Colonic mucosa (tissue), 4 donors: ENCODE measurements around the gene VPS26B. TPM values are rescaled to one million over a fixed set of nuclear protein-coding genes. Genes with fewer than 3 reads are reported as not detected.
"Not testable (repeated sequence)": the region's sequence is repeated elsewhere in the genome, so short reads cannot be mapped to it uniquely, and the experiment has no call there.

ENCODE experiments used
- DNase-seq: peaks from one replicate; pipeline ENCODE4 v3.0.0-alpha.2; 2020
- H3K27ac ChIP-seq: fragments of 200-600 bp; one replicate; pipeline ENCODE4 v1.8.0; 2021
- H3K27me3 ChIP-seq: fragments of 200-600 bp; one replicate; pipeline ENCODE4 v1.8.0; 2021
- H3K36me3 ChIP-seq: fragments of 200-600 bp; one replicate; pipeline ENCODE4 v1.8.0; 2021
- H3K4me1 ChIP-seq: fragments of 200-600 bp; one replicate; pipeline ENCODE4 v1.8.0; 2021; ENCODE audit warnings: mild to moderate bottlenecking
- H3K4me3 ChIP-seq: fragments of 200-600 bp; one replicate; pipeline ENCODE4 v1.8.0; 2021
- H3K9ac ChIP-seq, 2 donors: one replicate each; pipeline ENCODE4 v1.7.0; 2013; ENCODE audit warnings: control low read depth in 2 of 2, low read depth in 2 of 2, low read length in 2 of 2
- H3K9me3 ChIP-seq: fragments of 200-600 bp; one replicate; pipeline ENCODE4 v1.8.0; 2021
- intact Hi-C: fragments of 100-400 bp; cut with DNase I; formaldehyde crosslinking; loops from one replicate; pipeline ENCODE4 v1.14.1; 2022
- total RNA-seq, 2 donors: library from RNA; stranded (reverse); fragmentation: NEBNext Ultra II Directional in 1 of 2; extraction: Animal tissue kit (Norgen Biotek cat#: 25700) in 1 of 2; gene quantifications; one replicate each; pipeline ENCODE4 v1.2.1, GENCODE V29; 2021
- TF ChIP-seq, protein P1 (sequence below): fragments of 200-600 bp; IDR thresholded peaks from one replicate; pipeline ENCODE4 v1.8.0; 2022; ENCODE audit warnings: antibody characterized with exemption, mild to moderate bottlenecking
- donor health status: healthy.
- donor health status: DM: no; HTN: no; CAD: no.
- donor health status: DM: no; HTN: no; CAD: no.

Gene VPS26B
- 10 to 100 TPM; 41.4 to 47.4 TPM for total RNA-seq

DNA sequence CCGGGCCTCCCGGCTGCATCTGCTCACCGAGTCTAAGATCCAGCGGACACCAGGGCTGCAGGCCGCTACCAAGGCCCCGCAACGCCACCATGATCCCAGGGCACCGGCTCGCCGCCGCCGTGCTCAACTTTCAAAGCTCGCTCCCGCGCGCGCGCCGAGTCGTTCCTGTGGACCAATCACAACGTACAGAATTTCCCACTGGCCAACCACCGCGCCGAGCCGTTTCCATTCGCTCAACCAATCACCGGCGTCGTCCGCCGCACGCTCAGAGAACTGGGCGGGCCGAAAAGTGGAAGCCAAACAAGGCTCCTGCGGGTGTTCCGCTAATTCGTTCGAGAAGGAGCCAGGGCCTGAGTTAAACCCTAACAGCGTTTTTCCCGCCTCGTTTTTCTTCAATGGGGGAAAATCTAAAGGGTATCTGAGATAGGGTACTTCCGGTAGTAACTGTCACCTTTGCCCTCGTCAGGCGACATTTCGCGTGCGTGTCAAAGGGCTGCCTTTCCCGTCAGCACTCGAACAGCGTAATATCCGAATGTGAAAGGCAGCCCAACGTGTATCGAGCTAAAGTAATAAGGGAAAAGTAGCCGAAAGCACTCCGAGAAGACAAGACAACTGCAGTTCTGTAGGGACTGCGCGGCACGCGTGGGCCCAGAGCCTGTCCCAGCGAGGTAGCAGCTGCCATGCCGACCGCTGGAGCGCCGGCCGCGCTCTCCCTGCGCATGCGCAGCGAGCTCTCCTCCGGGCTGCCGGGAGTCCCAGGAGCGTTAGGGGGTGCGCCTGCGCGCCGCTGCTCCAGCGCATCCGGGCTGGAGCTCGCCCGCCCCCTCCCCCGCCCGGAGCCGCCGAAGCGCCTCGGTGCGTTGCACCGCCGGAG lies at the start of gene VPS26B, which contains the start of gene NCAPD3:
Gene VPS26B, plus strand, starts transcription at position 836 of the 874 bp plus-strand sequence. CDS start 452 bp downstream, outside the sequence.
Gene NCAPD3, minus strand, starts transcription at position 132 of the 874 bp plus-strand sequence. Its CDS starts 41 bp downstream, at position 91.
- peak within 1 kb of the TSS; percentile 89 to 95 for H3K9ac ChIP-seq
- H3K27me3 ChIP-seq = no peaks in the 10 kb centered on the region
- peak; percentile 97 for DNase-seq
- peak within 1 kb of the TSS; percentile 91 for H3K27ac ChIP-seq
- H3K4me3 ChIP-seq = peak within 1 kb of the TSS; percentile 81
- H3K36me3 ChIP-seq = no peaks in the 10 kb centered on the region
- intact Hi-C loops = no loop called here
- TF ChIP-seq, protein P1, sequence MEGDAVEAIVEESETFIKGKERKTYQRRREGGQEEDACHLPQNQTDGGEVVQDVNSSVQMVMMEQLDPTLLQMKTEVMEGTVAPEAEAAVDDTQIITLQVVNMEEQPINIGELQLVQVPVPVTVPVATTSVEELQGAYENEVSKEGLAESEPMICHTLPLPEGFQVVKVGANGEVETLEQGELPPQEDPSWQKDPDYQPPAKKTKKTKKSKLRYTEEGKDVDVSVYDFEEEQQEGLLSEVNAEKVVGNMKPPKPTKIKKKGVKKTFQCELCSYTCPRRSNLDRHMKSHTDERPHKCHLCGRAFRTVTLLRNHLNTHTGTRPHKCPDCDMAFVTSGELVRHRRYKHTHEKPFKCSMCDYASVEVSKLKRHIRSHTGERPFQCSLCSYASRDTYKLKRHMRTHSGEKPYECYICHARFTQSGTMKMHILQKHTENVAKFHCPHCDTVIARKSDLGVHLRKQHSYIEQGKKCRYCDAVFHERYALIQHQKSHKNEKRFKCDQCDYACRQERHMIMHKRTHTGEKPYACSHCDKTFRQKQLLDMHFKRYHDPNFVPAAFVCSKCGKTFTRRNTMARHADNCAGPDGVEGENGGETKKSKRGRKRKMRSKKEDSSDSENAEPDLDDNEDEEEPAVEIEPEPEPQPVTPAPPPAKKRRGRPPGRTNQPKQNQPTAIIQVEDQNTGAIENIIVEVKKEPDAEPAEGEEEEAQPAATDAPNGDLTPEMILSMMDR = no peak
- H3K4me1 ChIP-seq = peaks cover 14% of the 10 kb centered on the region
- no peaks in the 10 kb centered on the region for H3K9me3 ChIP-seq

DNA sequence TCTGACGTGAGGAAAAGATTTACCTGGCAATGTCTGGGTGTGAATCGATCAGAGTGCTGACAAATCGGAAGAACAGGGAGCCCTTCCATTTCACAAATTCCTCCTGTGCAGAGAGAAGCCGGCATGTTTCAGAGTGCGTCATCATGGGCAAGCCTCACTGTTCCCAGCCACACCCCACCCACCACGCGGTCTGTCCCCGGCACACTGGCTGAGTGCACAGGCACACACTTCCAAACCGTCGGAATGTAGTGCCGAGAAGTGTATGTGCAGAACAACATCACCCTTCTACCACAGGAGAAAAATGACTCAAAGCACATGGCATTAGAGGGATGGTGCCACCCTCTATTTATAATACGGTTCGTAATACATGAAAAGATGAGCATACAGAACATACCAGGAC lies 48.2 kb upstream of the VPS26B start:
- no peak overlapping the region for H3K27ac ChIP-seq
- H3K9me3 ChIP-seq = no peaks in the 10 kb centered on the region
- no peak overlapping the region for H3K4me3 ChIP-seq
- H3K4me1 ChIP-seq = no peaks in the 10 kb centered on the region
- TF ChIP-seq, protein P1 = no peak
- intact Hi-C loops = no loop called here
- H3K27me3 ChIP-seq = no peaks in the 10 kb centered on the region
- DNase-seq = no peak
- no peak overlapping the region for H3K9ac ChIP-seq
- no peaks in the 10 kb centered on the region for H3K36me3 ChIP-seq

DNA sequence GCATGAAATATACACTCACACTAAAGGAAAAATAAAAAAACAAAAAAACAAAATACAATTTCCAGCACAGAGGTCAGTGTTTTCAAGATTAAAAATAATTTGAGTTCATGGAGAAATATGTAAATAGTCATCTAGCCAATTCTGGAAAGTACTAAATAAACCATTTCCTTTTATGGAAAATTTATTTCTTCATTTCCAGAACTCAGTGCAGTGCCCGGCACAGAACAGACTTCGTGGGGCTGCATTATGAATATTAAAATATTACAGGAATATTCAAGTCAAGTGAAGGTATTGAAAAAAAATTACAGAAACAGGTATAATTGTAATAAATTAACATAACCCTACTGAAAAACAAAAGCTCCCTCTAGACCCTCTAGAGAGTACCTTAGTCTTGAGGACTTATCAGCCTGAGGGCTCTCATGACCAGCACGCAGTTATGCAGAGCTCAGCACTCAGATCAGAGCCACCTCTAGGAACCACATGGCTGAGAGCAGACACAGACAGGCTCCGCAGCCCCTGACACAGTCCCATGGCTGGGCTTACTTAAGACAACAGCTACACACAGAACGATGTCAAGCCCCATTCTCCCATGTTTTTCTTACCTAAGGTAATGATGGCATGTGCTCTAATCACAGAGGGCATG lies 46.3 kb upstream of the VPS26B start:
- no peak for DNase-seq
- H3K36me3 ChIP-seq = no peaks in the 10 kb centered on the region
- intact Hi-C loops = no loop called here
- no peaks in the 10 kb centered on the region for H3K4me1 ChIP-seq
- H3K4me3 ChIP-seq = no peak overlapping the region
- TF ChIP-seq, protein P1 = no peak
- H3K27me3 ChIP-seq = no peaks in the 10 kb centered on the region
- no peaks in the 10 kb centered on the region for H3K9me3 ChIP-seq
- no peak overlapping the region for H3K27ac ChIP-seq
- no peak overlapping the region for H3K9ac ChIP-seq

DNA sequence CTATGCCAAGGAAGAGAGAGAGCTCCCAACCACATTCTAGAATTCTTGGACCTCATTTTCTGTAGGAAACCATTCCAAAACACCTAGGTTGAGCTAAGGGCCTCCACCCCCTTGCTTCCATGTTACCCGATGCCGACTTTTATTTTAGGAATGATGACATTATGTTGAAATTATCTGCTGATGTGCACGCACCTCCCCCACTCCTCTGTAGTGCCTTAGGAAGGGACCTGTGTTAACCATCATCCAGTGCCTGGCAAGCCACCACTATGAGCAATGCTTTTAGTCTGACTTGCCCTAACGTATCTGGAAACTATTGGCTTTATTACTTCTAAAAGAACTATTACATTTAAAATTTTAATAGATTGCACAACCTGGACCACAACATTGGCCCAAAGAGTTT lies 42.8 kb upstream of the VPS26B start:
- no peak overlapping the region for H3K4me3 ChIP-seq
- no peaks in the 10 kb centered on the region for H3K36me3 ChIP-seq
- DNase-seq = no peak
- no peaks in the 10 kb centered on the region for H3K9me3 ChIP-seq
- no peaks in the 10 kb centered on the region for H3K4me1 ChIP-seq
- intact Hi-C loops = no loop called here
- H3K27ac ChIP-seq = no peak overlapping the region
- H3K9ac ChIP-seq = no peak overlapping the region
- TF ChIP-seq, protein P1 = no peak
- no peaks in the 10 kb centered on the region for H3K27me3 ChIP-seq

DNA sequence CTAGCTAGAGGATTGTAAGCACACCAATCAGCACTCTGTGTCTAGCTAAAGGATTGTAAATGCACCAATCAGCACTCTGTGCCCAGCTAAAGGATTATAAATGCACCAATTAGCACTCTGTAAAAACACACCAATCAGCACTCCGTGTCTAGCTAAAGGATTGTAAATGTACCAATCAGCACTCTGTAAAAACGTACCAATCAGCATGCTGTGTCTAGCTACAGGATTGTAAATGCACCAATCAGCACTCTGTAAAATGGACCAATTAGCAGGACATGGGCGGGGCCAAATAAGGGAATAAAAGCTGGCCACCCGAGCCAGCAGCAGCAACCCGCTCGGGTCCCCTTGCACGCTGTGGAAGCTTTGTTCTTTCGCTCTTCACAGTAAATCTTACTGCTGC lies 36.4 kb upstream of the VPS26B start:
- intact Hi-C loops, H3K27ac ChIP-seq, H3K27me3 ChIP-seq, DNase-seq, H3K9ac ChIP-seq, H3K4me1 ChIP-seq, H3K4me3 ChIP-seq, H3K36me3 ChIP-seq, H3K9me3 ChIP-seq: not testable (repeated sequence)
